HepG2 (cell line): Measurements from ENCODE around the gene PTPRD. TPM values are rescaled to one million over a fixed set of nuclear protein-coding genes. Genes with fewer than 3 reads are reported as not detected.
"Not testable (repeated sequence)": the region's sequence is repeated elsewhere in the genome, so short reads cannot be mapped to it uniquely, and the experiment has no call there.

Source experiments
- ATAC-seq: fragments of 200-7000 bp; cut with Tn5 transposase; 3 replicates; pipeline ENCODE4 v1.9.1; 2020; ENCODE audit warnings: mild to moderate bottlenecking, moderate library complexity
- BruUV-seq: library from RNA; stranded (reverse); fragments of 400-500 nt; replicated peaks from 2 replicates; lab custom pipeline; 2021; lab: Mats Ljungman, UMichigan
- CTCF ChIA-PET: fragments of 300-600 bp; formaldehyde crosslinking; extraction: SDS; loops from one replicate; lab custom pipeline; 2021; ENCODE audit warnings: low total read pairs, inconsistent platforms, low intra/inter-chr PET ratio; lab: Yijun Ruan, JAX
- POLR2A ChIA-PET: fragments of 350-600 bp; sonication (Branson Sonifier 250); formaldehyde crosslinking; loops from one replicate; lab custom pipeline; 2020; ENCODE audit warnings: antibody characterized with exemption, inconsistent platforms; lab: Yijun Ruan, JAX
- DNase-seq: peaks from one replicate; pipeline ENCODE4 v3.0.0-alpha.2; 2015; ENCODE audit warnings: low spot score
- FAIRE-seq: peaks from 3 replicates; lab custom pipeline; 2011; peaks lifted over from hg19 to GRCh38; lab: Jason Lieb, UNC
- H2AFZ ChIP-seq: one replicate; pipeline ENCODE4 v1.6.1; 2011; ENCODE audit warnings: low read length, inconsistent platforms
- H3K27ac ChIP-seq: fragments of 300-600 bp; 3 replicates; pipeline ENCODE4 v1.8.0; 2011; ENCODE audit warnings: mixed run types, mild to moderate bottlenecking, mixed read lengths, low read length, inconsistent platforms; ENCODE audit not compliant: insufficient read depth; ENCODE audit errors: extremely low read length
- H3K27me3 ChIP-seq, 2 experiments: fragments of 200-600 bp in 1 of 2; 2 replicates in 1 of 2; 3 replicates in 1 of 2; pipeline versions ENCODE4 v1.6.0 to v1.8.0; 2011; ENCODE audit warnings: low read length in 2 of 2, mild to moderate bottlenecking in 2 of 2, moderate library complexity in 2 of 2, inconsistent platforms in 1 of 2; ENCODE audit not compliant: insufficient read depth in 2 of 2, control insufficient read depth in 1 of 2
- H3K36me3 ChIP-seq, 2 experiments: fragments of 200-600 bp in 1 of 2; replicated peaks in 1 of 2; 2 replicates in 1 of 2; 3 replicates in 1 of 2; pipeline versions ENCODE4 v1.5.1 to v1.8.0; 2011; ENCODE audit warnings: low read length in 2 of 2, inconsistent platforms in 1 of 2; ENCODE audit not compliant: insufficient read depth in 2 of 2, control insufficient read depth in 1 of 2
- H3K4me1 ChIP-seq: 2 replicates; pipeline ENCODE4 v1.5.1; 2012; ENCODE audit warnings: low read length, inconsistent platforms; ENCODE audit not compliant: insufficient read depth
- H3K4me2 ChIP-seq: 2 replicates; pipeline ENCODE4 v1.6.0; 2011; ENCODE audit warnings: low read depth, low read length, inconsistent platforms
- H3K4me3 ChIP-seq, 3 experiments: fragments of 200-600 bp in 1 of 3; sonication (generic), shearing (Covaris generic) in 1 of 3; replicated peaks in 1 of 3; 2 replicates each; pipeline ENCODE4 v1.5.1; 2011 to 2016; ENCODE audit warnings: low read length in 3 of 3, inconsistent platforms in 2 of 3, low read depth in 2 of 3, mild to moderate bottlenecking in 2 of 3, control low read depth in 1 of 3, mixed read lengths in 1 of 3; ENCODE audit not compliant: insufficient read depth in 1 of 3
- H3K79me2 ChIP-seq: one replicate; pipeline ENCODE4 v1.6.1; 2011; ENCODE audit warnings: low read length, inconsistent platforms; ENCODE audit not compliant: insufficient read depth
- H3K9ac ChIP-seq: 2 replicates; pipeline ENCODE4 v1.6.0; 2011; ENCODE audit warnings: mild to moderate bottlenecking, low read depth, low read length, inconsistent platforms; ENCODE audit not compliant: insufficient read depth
- H3K9me3 ChIP-seq: 2 replicates; pipeline ENCODE4 v1.5.1; 2012; ENCODE audit warnings: mild to moderate bottlenecking, low read length
- H4K20me1 ChIP-seq: 2 replicates; pipeline ENCODE4 v1.6.0; 2011; ENCODE audit warnings: inconsistent platforms, mild to moderate bottlenecking, low read length, moderate library complexity; ENCODE audit not compliant: insufficient read depth
- EP300 ChIP-seq, 3 experiments: sonication (generic) in 1 of 3; formaldehyde crosslinking in 1 of 3; IDR thresholded peaks; 2 replicates each; pipeline versions ENCODE4 v1.5.1 to v1.6.1; 2011 to 2020; ENCODE audit warnings: low read depth in 2 of 3, low read length in 2 of 3, borderline replicate concordance in 1 of 3, improper control_type of control experiment in 1 of 3, mild to moderate bottlenecking in 1 of 3, missing genetic modification reagents in 1 of 3, moderate library complexity in 1 of 3
- FOXP1 ChIP-seq, 2 experiments: fragments of 450-650 bp in 1 of 2; IDR thresholded peaks; 2 replicates each; pipeline ENCODE4 v1.6.1; 2017 to 2018; ENCODE audit warnings: antibody characterized with exemption in 1 of 2
- MBD4 ChIP-seq: IDR thresholded peaks from 2 replicates; pipeline ENCODE4 v1.6.1; 2012; ENCODE audit warnings: low read length, inconsistent platforms, borderline replicate concordance
- ZBTB1 ChIP-seq: sonication (generic); formaldehyde crosslinking; IDR thresholded peaks from 2 replicates; pipeline ENCODE4 v1.4.0; 2020; ENCODE audit warnings: missing genetic modification reagents, borderline replicate concordance
- ZNF768 ChIP-seq: sonication (generic); formaldehyde crosslinking; IDR thresholded peaks from 2 replicates; pipeline ENCODE4 v1.4.0; 2020; ENCODE audit warnings: missing genetic modification reagents
- WGBS: methylation state at CpG from one replicate; pipeline ENCODE4 v1.1.6; 2017; ENCODE audit warnings: low lambda C conversion rate; 5-methylcytosine and 5-hydroxymethylcytosine counted together
- in situ Hi-C: cut with HindIII; loops from 2 replicates; pipeline ENCODE4 v1.10.0; 2017; ENCODE audit warnings: low pct_unique_long_range_greater_than_20kb; ENCODE audit not compliant: extremely low pct_ligation_motif_present
- intact Hi-C: fragments of 100-400 bp; cut with micrococcal nuclease; formaldehyde crosslinking; loops from one replicate; pipeline ENCODE4 v1.10.0; 2022; ENCODE audit not compliant: unreplicated experiment
- polyA plus RNA-seq, 8 experiments: library from polyadenylated mRNA; depleted of rRNA in 3 of 8; stranded (reverse) in 7 of 8; unstranded in 1 of 8; fragments of >200 nt; fragmentation: Illumina TruSeq in 4 of 8; extraction: Trizol in 4 of 8; gene quantifications; 2 replicates each; pipeline versions ENCODE4 v1.2.1 to v1.2.3, GENCODE V29; 2011 to 2016; ENCODE audit warnings: low read depth in 4 of 8, missing spikeins in 1 of 8, mixed read lengths in 1 of 8; ENCODE audit not compliant: insufficient read depth in 1 of 8
- total RNA-seq, 5 experiments: library from RNA; depleted of rRNA; stranded (reverse); fragments of >200 nt; fragmentation: Illumina TruSeq; extraction: Trizol; gene quantifications; 2 replicates each; pipeline ENCODE4 v1.2.3, GENCODE V29; 2016; ENCODE audit warnings: low read depth in 1 of 5
- TF ChIP-seq, protein P1 (sequence below): sonication (generic); formaldehyde crosslinking; IDR thresholded peaks from 2 replicates; pipeline ENCODE4 v1.8.0; 2022; ENCODE audit warnings: mild to moderate bottlenecking, missing genetic modification reagents, moderate library complexity
- TF ChIP-seq, protein P2 (sequence below): sonication (generic); formaldehyde crosslinking; IDR thresholded peaks from 2 replicates; pipeline ENCODE4 v1.4.0; 2020; ENCODE audit warnings: low read depth, missing genetic modification reagents

The PTPRD gene
- total and polyA plus RNA-seq, 2 of the 13 experiments (the other 11 are each of a cell fraction or from before 2014, with no cell fraction given) = 0.05 TPM; not detected in 1

DNA sequence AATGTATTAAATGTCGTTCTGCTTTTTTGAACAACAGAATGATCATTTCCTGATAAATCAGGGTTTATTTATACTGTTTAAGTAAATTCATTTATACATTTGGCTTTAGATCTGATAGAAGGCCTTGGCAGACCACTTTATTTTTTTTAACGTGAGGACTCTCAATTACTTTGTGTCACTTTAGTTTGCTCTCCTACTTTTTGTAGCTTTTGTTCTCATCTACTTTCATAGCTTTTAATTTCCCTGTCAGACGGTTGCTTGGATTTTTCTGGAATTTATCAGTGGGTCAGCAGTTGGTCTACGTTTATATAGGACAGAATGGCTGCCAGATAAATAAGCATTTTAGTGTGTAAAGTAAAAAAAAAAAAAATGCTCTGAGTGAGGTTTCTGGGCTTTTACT lies 1910.9 kb downstream of the PTPRD start (continued):
- TF ChIP-seq FOXP1 (IDR thresholded peaks at IDR 0.05) = no peak
- no peak for TF ChIP-seq FOXP1 (CRISPR knock-in tag; IDR thresholded peaks at IDR 0.05)
- TF ChIP-seq ZNF768 (CRISPR knock-in tag) = no peak
- TF ChIP-seq EP300 (IDR thresholded peaks at IDR 0.05; ENCODE audit: low read depth in 2 of 2, low read length in 2 of 2) = no peak
- TF ChIP-seq EP300 (CRISPR knock-in tag; IDR thresholded peaks at IDR 0.05; ENCODE audit: borderline replicate concordance) = no peak
- no peak for TF ChIP-seq MBD4
- TF ChIP-seq, protein P1, sequence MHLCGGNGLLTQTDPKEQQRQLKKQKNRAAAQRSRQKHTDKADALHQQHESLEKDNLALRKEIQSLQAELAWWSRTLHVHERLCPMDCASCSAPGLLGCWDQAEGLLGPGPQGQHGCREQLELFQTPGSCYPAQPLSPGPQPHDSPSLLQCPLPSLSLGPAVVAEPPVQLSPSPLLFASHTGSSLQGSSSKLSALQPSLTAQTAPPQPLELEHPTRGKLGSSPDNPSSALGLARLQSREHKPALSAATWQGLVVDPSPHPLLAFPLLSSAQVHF (CRISPR knock-in tag) = no peak
- TF ChIP-seq, all 625 proteins: peak for 0

DNA sequence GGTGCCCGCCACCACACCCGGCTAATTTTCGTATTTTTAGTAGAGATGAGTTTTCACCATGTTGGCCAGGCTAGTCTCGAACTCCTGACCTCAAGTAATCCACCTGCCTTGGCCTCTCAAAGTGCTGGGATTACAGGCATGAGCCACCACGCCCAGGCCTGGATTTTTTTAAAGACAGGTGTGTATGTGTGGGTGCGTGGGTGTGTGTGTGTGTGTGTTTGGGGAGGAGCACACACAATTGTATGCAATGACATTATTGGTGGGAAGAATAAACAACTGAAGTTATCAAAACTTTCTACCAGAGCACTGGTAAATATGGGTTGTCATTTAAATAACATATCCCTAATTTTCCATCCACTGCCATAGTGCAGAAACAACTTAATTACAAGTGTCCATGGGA lies 1915.2 kb downstream of the PTPRD start:
- H3K36me3 ChIP-seq, H3K4me3 ChIP-seq, FAIRE-seq, BruUV-seq, H3K27me3 ChIP-seq, CTCF ChIA-PET, H4K20me1 ChIP-seq, H3K27ac ChIP-seq, DNase-seq, H3K79me2 ChIP-seq, H3K4me2 ChIP-seq, H3K4me1 ChIP-seq, POLR2A ChIA-PET, H3K9me3 ChIP-seq, ATAC-seq, in situ Hi-C loops, H2AFZ ChIP-seq, H3K9ac ChIP-seq, intact Hi-C loops: not testable (repeated sequence)
- WGBS = 48% methylated on average over 6 of the region's 6 CpGs

DNA sequence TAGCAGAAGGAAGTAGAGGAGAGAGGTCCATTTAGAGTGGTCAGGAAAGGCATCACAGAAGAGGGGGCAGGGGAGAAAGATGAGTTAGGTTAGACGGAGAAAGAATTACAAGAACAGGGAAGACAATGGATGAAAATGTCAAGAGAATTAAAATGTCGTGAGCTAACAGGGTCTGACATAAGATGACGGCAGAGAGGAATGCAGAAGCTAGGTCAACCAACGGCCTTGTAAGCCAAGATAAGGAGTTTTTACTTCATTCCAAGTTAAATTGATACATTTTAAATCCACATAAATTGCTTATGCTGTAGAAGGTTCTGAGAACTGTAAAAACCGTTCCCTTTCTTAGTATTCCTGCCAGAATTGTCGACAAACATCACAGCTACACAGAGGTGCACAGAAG lies 1916.3 kb downstream of the PTPRD start:
- no peaks in the 10 kb centered on the region for H3K27me3 ChIP-seq
- H3K4me3 ChIP-seq = no peak overlapping the region
- no peak for DNase-seq
- no peaks in the 10 kb centered on the region for H4K20me1 ChIP-seq
- H3K9ac ChIP-seq = no peak overlapping the region
- no peaks in the 10 kb centered on the region for H3K79me2 ChIP-seq
- CTCF ChIA-PET = no interaction called here
- no peaks in the 10 kb centered on the region for H3K4me1 ChIP-seq
- no TSS peak for BruUV-seq
- POLR2A ChIA-PET = no interaction called here
- H2AFZ ChIP-seq = no peak overlapping the region
- no peak overlapping the region for H3K27ac ChIP-seq
- TF ChIP-seq, protein P2, sequence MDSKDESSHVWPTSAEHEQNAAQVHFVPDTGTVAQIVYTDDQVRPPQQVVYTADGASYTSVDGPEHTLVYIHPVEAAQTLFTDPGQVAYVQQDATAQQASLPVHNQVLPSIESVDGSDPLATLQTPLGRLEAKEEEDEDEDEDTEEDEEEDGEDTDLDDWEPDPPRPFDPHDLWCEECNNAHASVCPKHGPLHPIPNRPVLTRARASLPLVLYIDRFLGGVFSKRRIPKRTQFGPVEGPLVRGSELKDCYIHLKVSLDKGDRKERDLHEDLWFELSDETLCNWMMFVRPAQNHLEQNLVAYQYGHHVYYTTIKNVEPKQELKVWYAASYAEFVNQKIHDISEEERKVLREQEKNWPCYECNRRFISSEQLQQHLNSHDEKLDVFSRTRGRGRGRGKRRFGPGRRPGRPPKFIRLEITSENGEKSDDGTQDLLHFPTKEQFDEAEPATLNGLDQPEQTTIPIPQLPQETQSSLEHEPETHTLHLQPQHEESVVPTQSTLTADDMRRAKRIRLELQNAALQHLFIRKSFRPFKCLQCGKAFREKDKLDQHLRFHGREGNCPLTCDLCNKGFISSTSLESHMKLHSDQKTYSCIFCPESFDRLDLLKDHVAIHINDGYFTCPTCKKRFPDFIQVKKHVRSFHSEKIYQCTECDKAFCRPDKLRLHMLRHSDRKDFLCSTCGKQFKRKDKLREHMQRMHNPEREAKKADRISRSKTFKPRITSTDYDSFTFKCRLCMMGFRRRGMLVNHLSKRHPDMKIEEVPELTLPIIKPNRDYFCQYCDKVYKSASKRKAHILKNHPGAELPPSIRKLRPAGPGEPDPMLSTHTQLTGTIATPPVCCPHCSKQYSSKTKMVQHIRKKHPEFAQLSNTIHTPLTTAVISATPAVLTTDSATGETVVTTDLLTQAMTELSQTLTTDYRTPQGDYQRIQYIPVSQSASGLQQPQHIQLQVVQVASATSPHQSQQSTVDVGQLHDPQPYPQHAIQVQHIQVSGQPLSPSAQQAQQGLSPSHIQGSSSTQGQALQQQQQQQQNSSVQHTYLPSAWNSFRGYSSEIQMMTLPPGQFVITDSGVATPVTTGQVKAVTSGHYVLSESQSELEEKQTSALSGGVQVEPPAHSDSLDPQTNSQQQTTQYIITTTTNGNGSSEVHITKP = no peak
- no peak for TF ChIP-seq ZBTB1 (CRISPR knock-in tag)
- ATAC-seq = no peak
- WGBS = 16% methylated on average over 6 of the region's 6 CpGs
- no peak overlapping the region for H3K4me2 ChIP-seq
- FAIRE-seq = no peak
- in situ Hi-C loops = no loop called here
- no peaks in the 10 kb centered on the region for H3K9me3 ChIP-seq
- intact Hi-C loops = no loop called here
- no peaks in the 10 kb centered on the region for H3K36me3 ChIP-seq
